ENCODE results near the gene ANO7. TPM values are rescaled to one million over a fixed set of nuclear protein-coding genes. Genes with fewer than 3 reads are reported as not detected.

ANO7 gene
- total RNA-seq, 3 donors from 2014 or later (not counting 1 experiment from before 2014, with no cell fraction given) = 0.97 to 1.4 (median 1.1) TPM

DNA sequence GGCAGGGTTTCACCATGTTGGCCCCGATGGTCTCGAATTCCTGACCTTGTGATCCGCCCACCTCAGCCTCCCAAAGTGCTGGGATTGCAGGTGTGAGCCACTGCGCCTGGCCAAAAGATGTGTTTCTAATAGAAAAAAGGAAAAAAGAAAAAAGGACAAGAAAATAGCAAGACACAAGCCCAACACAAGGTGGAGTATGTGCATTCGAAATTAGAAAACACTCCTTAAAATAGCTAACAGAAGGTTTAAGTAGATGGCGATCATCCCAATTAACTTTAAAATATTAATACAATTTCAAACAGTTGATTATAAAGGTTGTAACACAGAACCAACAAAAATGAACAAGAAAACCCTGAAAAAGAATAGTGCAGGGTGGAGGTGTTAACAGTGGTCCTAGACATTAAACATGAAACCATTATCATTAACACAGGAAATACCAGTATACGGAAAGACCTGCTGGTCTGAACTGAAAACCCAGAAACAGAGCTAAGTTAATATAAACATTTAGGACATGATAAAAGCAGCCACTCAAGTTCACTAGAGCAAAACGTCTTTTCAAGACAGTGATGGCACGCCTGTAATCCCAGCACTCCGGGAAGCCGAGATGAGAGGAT, 69.0 kb downstream of the ANO7 start:
- peak overlapping the region; percentile 75 for H3K4me3 Mint-ChIP-seq
- ATAC-seq = peak; percentile 64 to 88 (median 73)

DNA sequence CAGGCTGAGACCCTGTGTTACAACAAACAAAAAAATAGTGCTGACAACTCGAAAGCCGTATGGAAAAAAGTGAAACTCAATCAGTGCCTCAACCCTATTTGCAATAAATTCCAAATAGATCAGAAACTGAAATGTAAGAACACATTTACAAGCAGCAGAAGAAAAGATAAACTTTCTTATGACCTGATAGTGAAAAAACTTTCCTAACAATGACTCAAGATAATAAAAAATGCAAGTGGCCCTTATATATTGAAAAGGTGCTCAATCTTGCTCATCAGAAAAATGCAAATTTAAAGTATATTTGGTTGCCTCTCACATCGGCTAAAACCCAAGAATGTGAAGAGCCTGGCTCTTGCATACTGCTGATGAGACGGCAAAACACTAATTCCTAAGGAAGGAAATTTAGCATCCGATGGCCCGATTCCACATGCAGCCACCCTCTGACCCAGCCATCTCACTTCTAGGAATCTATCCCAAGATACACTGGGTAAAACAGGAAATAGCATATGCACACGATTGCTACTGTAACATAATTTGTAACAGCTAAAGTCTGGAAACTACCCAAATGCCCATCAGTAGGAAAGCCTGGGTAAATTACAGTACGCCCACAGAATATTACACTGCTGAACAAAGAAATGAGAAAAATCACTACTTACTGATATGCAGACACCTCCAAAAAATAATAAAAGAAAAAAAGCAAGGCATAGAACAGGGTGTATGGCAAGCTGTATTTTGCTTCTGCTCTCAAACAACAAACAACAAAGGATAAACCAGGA, 70.2 kb downstream of the ANO7 start:
- WGBS (ENCODE audit: insufficient coverage) = 88% methylated on average over 8 of the region's 8 CpGs
- Mint-ChIP-seq H3K27ac (peak overlapping the region; percentile 76 to 86), H3K9me3 (no peaks in the 10 kb centered on the region), H3K4me3 (peak overlapping the region; percentile 13), H3K27me3 (ENCODE audit: low read depth in 2 of 2) (no peaks in the 10 kb centered on the region), H3K4me1 (peaks cover 23 to 25% of the 10 kb centered on the region in 2 donors), H3K36me3 (peaks cover 13% of the 10 kb centered on the region)
- Histone ChIP-seq H3K27ac (ENCODE audit: low read length) (no peak overlapping the region), H3K9me3 (ENCODE audit: control insufficient read depth, insufficient read depth, low read length) (no peaks in the 10 kb centered on the region), H3K4me1 (ENCODE audit: control insufficient read depth, insufficient read depth, low read length) (peaks cover 9% of the 10 kb centered on the region), H3K36me3 (ENCODE audit: control insufficient read depth, insufficient read depth, low read length) (peaks cover 69% of the 10 kb centered on the region), H3K27me3 (ENCODE audit: control insufficient read depth, insufficient read depth, low read length) (no peaks in the 10 kb centered on the region), H3K4me3 (ENCODE audit: low read length) (no peak overlapping the region)
- no peak for ATAC-seq
- intact Hi-C loops (cut with micrococcal nuclease) = no loop called here
- no peak for DNase-seq
- TF ChIP-seq, protein P1, sequence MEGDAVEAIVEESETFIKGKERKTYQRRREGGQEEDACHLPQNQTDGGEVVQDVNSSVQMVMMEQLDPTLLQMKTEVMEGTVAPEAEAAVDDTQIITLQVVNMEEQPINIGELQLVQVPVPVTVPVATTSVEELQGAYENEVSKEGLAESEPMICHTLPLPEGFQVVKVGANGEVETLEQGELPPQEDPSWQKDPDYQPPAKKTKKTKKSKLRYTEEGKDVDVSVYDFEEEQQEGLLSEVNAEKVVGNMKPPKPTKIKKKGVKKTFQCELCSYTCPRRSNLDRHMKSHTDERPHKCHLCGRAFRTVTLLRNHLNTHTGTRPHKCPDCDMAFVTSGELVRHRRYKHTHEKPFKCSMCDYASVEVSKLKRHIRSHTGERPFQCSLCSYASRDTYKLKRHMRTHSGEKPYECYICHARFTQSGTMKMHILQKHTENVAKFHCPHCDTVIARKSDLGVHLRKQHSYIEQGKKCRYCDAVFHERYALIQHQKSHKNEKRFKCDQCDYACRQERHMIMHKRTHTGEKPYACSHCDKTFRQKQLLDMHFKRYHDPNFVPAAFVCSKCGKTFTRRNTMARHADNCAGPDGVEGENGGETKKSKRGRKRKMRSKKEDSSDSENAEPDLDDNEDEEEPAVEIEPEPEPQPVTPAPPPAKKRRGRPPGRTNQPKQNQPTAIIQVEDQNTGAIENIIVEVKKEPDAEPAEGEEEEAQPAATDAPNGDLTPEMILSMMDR (IDR thresholded peaks at IDR 0.05) = no peak

More for the DNA sequence above, 69.0 kb downstream of the ANO7 start:
- intact Hi-C loops (cut with micrococcal nuclease) = no loop called here
- Mint-ChIP-seq H3K4me1 (peaks cover 19 to 23% of the 10 kb centered on the region in 2 donors), H3K9me3 (no peaks in the 10 kb centered on the region), H3K36me3 (peaks cover 8% of the 10 kb centered on the region), H3K27ac (peak overlapping the region; percentile 76 to 86), H3K27me3 (ENCODE audit: low read depth in 2 of 2) (no peaks in the 10 kb centered on the region)
- H3K9me3 ChIP-seq (ENCODE audit: control insufficient read depth, insufficient read depth, low read length) = no peaks in the 10 kb centered on the region
- DNase-seq = peak in 1 of 2 donors; percentile 21
- H3K4me3 ChIP-seq (ENCODE audit: low read length) = no peak overlapping the region
- H3K4me1 ChIP-seq (ENCODE audit: control insufficient read depth, insufficient read depth, low read length) = peaks cover 9% of the 10 kb centered on the region
- 81% methylated on average over 9 of the region's 11 CpGs for WGBS (ENCODE audit: insufficient coverage)
- H3K36me3 ChIP-seq (ENCODE audit: control insufficient read depth, insufficient read depth, low read length) = peaks cover 69% of the 10 kb centered on the region
- TF ChIP-seq, protein P1 (IDR thresholded peaks at IDR 0.05) = peak; percentile 27
- no peaks in the 10 kb centered on the region for H3K27me3 ChIP-seq (ENCODE audit: control insufficient read depth, insufficient read depth, low read length)
- H3K27ac ChIP-seq (ENCODE audit: low read length) = peak overlapping the region; percentile 37

DNA sequence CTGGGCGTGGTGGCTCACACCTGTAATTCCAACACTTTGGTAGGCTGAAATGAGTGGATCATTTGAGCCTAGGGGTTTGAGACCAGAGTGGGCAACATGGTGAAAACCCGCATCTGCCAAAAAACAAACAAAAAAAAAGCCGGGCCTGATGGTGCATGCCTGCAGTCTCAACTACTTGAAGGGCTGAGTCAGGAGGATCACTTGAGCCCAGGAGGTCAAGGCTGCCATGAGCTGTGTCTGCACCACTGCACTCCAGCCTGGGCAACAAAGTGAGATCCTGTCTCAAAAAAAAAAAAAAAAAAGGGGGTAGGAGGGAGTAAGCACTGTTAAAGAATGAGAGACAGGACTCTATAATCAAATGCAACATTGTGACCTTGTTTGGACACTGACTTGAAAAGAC, 72.4 kb downstream of the ANO7 start:
- peaks cover 9% of the 10 kb centered on the region for H3K4me1 ChIP-seq (ENCODE audit: control insufficient read depth, insufficient read depth, low read length)
- no peaks in the 10 kb centered on the region for H3K27me3 Mint-ChIP-seq (ENCODE audit: low read depth in 2 of 2)
- H3K4me1 Mint-ChIP-seq = peaks cover 23 to 25% of the 10 kb centered on the region in 2 donors
- H3K36me3 ChIP-seq (ENCODE audit: control insufficient read depth, insufficient read depth, low read length) = peaks cover 59% of the 10 kb centered on the region
- TF ChIP-seq, protein P1 (IDR thresholded peaks at IDR 0.05) = no peak
- no peak overlapping the region for H3K27ac ChIP-seq (ENCODE audit: low read length)
- intact Hi-C loops (cut with micrococcal nuclease) = no loop called here
- no peak overlapping the region for H3K4me3 Mint-ChIP-seq
- H3K9me3 Mint-ChIP-seq = no peaks in the 10 kb centered on the region
- 97% methylated on average over 3 of the region's 3 CpGs for WGBS (ENCODE audit: insufficient coverage)
- no peaks in the 10 kb centered on the region for H3K27me3 ChIP-seq (ENCODE audit: control insufficient read depth, insufficient read depth, low read length)
- no peaks in the 10 kb centered on the region for H3K9me3 ChIP-seq (ENCODE audit: control insufficient read depth, insufficient read depth, low read length)
- ATAC-seq (no peak), DNase-seq (no peak)
- peak overlapping the region in 1 of 2 donors; percentile 20 for H3K27ac Mint-ChIP-seq
- no peak overlapping the region for H3K4me3 ChIP-seq (ENCODE audit: low read length)
- peaks cover 13% of the 10 kb centered on the region for H3K36me3 Mint-ChIP-seq
